Peyer's patch (tissue), 4 donors: ENCODE results near the gene HHIPL2. TPM values are rescaled to one million over a fixed set of nuclear protein-coding genes. Genes with fewer than 3 reads are reported as not detected.

ENCODE experiments used
- DNase-seq, 3 donors: peaks; one replicate each; pipeline ENCODE4 v3.0.0-alpha.2; 2017 to 2019
- H3K27ac ChIP-seq, 4 donors: fragments of 200-600 bp; sonication (generic); one replicate each; pipeline ENCODE4 v1.5.1; 2016 to 2019
- H3K27me3 ChIP-seq, 2 donors: fragments of 200-600 bp; sonication (generic); one replicate each; pipeline ENCODE4 v1.5.1; 2019
- H3K36me3 ChIP-seq, 3 donors: fragments of 200-600 bp; sonication (generic); one replicate each; pipeline ENCODE4 v1.5.1; 2016 to 2019
- H3K4me1 ChIP-seq, 4 donors: fragments of 200-600 bp; sonication (generic); one replicate each; pipeline ENCODE4 v1.5.1; 2016 to 2019
- H3K4me3 ChIP-seq, 4 donors: fragments of 200-600 bp; sonication (generic); 1 replicate in 3 of 4; 2 replicates in 1 of 4; pipeline ENCODE4 v1.5.1; 2016 to 2019; ENCODE audit warnings: mild to moderate bottlenecking in 1 of 4
- H3K9me3 ChIP-seq, 4 donors: fragments of 200-600 bp; sonication (generic); one replicate each; pipeline ENCODE4 v1.5.1; 2016 to 2019; ENCODE audit warnings: mild to moderate bottlenecking in 1 of 4
- POLR2A ChIP-seq, 2 donors: fragments of 450-650 bp; IDR thresholded peaks; one replicate each; pipeline ENCODE4 v1.5.1; 2017; ENCODE audit warnings: antibody characterized with exemption in 2 of 2, mild to moderate bottlenecking in 2 of 2, moderate library complexity in 2 of 2
- total RNA-seq, 4 donors: library from RNA; depleted of rRNA; stranded (reverse); fragments of >200 nt; gene quantifications; one replicate each; pipeline ENCODE4 v1.1.0, GENCODE V29; 2016
- TF ChIP-seq, protein P1 (sequence below), 6 experiments: fragments of 450-650 bp in 4 of 6; fragments of 200-600 bp in 2 of 6; sonication (generic) in 1 of 6; IDR thresholded peaks; one replicate each; pipeline ENCODE4 v1.5.1; 2017 to 2019; ENCODE audit warnings: antibody characterized with exemption in 6 of 6, mild to moderate bottlenecking in 3 of 6, moderate library complexity in 1 of 6

The HHIPL2 gene
- total RNA-seq = 1 to 10 TPM in 1 of 4 donors, not detected in 3; 3.3 TPM

DNA sequence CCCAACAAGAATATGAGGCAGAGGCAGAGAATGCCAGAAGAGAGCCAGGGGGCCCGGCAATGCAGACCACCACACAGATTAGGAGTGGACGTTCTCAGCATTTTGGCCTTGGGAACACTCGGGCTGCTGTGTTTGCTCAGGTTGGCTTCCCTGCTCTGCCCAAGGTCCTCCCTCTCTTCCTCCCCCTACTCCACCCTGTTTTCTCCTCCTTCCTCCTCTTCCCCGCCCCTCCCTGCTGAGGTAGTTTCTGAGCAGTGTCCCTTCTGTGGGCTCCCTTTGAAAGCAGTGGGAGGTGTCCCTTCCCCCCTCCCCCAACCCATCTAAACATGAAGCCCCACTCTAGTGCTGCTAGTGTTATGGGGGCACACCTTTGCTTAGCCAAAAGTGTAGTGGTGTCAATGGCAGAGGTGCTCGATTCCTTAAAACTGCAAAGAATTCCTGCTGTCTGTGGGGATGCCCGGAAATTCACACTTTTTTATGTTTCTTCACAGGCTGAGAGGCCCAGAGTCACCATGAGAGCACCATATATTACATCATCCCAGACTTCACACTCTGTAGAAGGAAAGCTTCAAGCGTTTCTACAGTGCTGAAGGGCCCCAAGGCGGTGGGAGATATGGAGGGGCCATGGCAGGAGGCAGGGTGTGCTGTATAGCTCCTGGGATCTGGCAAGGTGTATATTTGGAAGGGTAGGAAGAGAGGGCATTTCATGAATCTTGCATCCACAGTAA lies at the start of gene HHIPL2:
Gene HHIPL2 (minus strand): TSS at position 161 of the 728 bp plus-strand sequence. CDS start 60 bp downstream, at position 101.
- DNase-seq = no peak
- H3K4me1 ChIP-seq = no peaks in the 10 kb centered on the region
- H3K4me3 ChIP-seq = no peak within 1 kb of the TSS
- H3K36me3 ChIP-seq = no peaks in the 10 kb centered on the region
- no peak for TF ChIP-seq POLR2A (IDR thresholded peaks at IDR 0.05)
- TF ChIP-seq, protein P1, sequence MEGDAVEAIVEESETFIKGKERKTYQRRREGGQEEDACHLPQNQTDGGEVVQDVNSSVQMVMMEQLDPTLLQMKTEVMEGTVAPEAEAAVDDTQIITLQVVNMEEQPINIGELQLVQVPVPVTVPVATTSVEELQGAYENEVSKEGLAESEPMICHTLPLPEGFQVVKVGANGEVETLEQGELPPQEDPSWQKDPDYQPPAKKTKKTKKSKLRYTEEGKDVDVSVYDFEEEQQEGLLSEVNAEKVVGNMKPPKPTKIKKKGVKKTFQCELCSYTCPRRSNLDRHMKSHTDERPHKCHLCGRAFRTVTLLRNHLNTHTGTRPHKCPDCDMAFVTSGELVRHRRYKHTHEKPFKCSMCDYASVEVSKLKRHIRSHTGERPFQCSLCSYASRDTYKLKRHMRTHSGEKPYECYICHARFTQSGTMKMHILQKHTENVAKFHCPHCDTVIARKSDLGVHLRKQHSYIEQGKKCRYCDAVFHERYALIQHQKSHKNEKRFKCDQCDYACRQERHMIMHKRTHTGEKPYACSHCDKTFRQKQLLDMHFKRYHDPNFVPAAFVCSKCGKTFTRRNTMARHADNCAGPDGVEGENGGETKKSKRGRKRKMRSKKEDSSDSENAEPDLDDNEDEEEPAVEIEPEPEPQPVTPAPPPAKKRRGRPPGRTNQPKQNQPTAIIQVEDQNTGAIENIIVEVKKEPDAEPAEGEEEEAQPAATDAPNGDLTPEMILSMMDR (IDR thresholded peaks at IDR 0.05) = no peak
- no peaks in the 10 kb centered on the region for H3K9me3 ChIP-seq
- H3K27ac ChIP-seq = no peak within 1 kb of the TSS
- no peaks in the 10 kb centered on the region for H3K27me3 ChIP-seq

DNA sequence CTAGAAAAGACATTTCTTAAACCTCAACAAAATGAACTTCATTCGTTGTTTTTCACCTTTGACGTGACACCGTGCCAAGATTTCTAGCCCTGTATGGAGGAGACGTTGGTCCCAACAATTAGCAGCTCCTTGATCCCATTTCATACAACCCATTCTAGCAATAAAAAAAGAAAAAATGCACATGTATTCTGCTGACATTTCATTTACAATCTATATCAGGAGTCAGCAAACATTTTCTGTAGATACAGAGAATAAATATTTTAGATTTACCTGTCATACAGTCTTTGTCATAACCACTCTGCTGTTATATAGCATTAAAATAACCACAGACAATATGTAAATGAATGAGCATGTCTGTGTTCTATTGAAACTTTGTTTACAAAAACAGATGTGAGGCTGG lies 48.8 kb upstream of the HHIPL2 start:
- no peak for DNase-seq
- H3K4me1 ChIP-seq = no peaks in the 10 kb centered on the region
- no peak overlapping the region for H3K27ac ChIP-seq
- H3K4me3 ChIP-seq = no peak overlapping the region
- TF ChIP-seq POLR2A (IDR thresholded peaks at IDR 0.05) = no peak
- TF ChIP-seq, protein P1 (IDR thresholded peaks at IDR 0.05) = no peak
- no peaks in the 10 kb centered on the region for H3K36me3 ChIP-seq
- H3K27me3 ChIP-seq = no peaks in the 10 kb centered on the region
- H3K9me3 ChIP-seq = no peaks in the 10 kb centered on the region

DNA sequence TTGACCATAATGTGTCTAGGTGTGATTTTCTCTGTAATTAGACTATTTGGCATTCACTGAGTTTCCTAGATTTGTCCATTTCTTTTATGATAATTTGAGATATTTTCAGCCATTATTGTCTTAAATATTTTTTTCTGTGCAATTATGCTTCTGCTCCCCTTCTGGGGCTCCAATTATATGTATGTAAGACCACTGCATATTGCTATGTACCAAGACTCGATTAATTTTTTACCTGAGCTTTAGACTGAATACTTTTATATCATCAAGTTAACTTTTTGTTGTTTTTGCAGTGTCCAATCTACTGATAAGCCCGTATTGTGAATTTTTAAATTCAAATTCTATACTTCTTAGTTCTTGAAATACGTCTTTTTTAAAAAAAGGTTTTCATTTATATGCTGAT lies 46.9 kb upstream of the HHIPL2 start:
- Histone ChIP-seq H3K9me3 (no peaks in the 10 kb centered on the region), H3K4me3 (no peak overlapping the region), H3K27me3 (no peaks in the 10 kb centered on the region), H3K36me3 (no peaks in the 10 kb centered on the region), H3K27ac (no peak overlapping the region), H3K4me1 (no peaks in the 10 kb centered on the region)
- no peak for TF ChIP-seq POLR2A (IDR thresholded peaks at IDR 0.05)
- TF ChIP-seq, protein P1 (IDR thresholded peaks at IDR 0.05) = no peak
- DNase-seq = no peak

DNA sequence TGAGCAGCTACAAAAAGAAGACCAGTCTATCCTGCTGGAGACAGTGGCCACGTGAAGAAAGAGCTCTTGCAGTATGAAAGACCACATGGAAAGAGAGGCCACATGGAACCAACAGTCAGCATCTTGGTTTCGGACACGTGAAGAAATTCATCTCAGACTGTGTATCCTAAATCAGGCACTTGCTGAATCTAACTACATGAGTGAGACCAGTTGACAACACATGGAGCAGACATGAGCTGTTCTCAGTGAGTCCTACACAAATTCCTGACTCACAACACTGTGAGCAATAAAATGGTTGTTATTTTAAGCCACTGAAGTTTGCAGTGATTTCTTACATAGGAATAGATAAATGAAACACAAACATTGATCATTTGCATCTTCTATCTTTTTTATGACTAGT lies 44.3 kb upstream of the HHIPL2 start:
- DNase-seq = no peak
- H3K4me1 ChIP-seq = peaks cover 0 to 11% (median 5%) of the 10 kb centered on the region in 4 donors
- H3K27ac ChIP-seq = no peak overlapping the region
- H3K27me3 ChIP-seq = no peaks in the 10 kb centered on the region
- no peak overlapping the region for H3K4me3 ChIP-seq
- TF ChIP-seq POLR2A (IDR thresholded peaks at IDR 0.05) = no peak
- H3K9me3 ChIP-seq = no peaks in the 10 kb centered on the region
- H3K36me3 ChIP-seq = no peaks in the 10 kb centered on the region

DNA sequence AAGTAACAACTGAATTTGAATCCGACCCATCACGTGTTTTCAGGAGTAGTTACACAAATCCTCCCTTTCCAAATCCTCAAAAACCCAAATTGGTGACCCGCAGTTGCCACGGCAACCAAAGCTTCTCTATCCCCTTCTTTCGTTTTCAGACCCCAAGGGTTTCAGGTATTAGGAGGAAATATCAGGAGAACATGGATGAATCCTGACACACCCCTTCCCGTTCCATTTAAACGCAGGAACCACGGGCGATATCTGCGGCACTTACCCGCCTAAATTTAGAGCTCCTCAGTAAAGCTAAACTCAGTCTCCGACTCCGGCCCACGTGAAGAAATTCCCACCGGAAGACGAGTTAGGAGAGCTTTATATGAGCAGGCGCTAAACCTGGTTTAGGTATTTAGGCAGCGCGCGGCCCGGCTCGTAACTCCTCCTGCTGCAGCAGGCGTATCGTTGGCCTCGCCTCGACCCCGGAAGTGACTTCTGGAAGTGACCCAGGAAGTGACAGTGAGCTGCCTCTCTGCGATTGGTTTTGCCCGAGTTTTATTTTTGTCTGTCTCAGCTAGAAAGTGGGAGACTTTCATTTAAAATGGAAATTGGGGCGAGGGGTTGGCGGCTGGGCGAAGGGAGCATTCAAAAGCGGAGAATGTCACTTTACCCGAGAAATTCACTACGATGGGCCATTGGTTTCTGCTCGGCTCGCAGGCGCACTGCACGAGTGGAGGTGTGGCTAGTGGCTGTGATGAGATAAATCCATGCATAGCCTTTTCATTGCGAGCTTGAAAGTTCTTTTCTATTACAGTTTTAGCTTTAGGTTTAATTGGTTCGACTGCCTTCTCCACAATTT lies 41.8 kb upstream of the HHIPL2 start, which contains the start of gene TAF1A:
Gene TAF1A (minus strand): TSS at position 472 of the 841 bp plus-strand sequence.
- peak within 1 kb of the TSS; percentile 74 to 84 (median 82) for H3K27ac ChIP-seq
- TF ChIP-seq, protein P1 (IDR thresholded peaks at IDR 0.05) = no peak
- no peak for TF ChIP-seq POLR2A (IDR thresholded peaks at IDR 0.05)
- no peaks in the 10 kb centered on the region for H3K36me3 ChIP-seq
- peaks cover 0 to 11% (median 5%) of the 10 kb centered on the region in 4 donors for H3K4me1 ChIP-seq
- no peaks in the 10 kb centered on the region for H3K9me3 ChIP-seq
- peak; percentile 86 to 95 (median 89) for DNase-seq
- peak within 1 kb of the TSS; percentile 62 to 79 (median 68) for H3K4me3 ChIP-seq
- H3K27me3 ChIP-seq = no peaks in the 10 kb centered on the region

DNA sequence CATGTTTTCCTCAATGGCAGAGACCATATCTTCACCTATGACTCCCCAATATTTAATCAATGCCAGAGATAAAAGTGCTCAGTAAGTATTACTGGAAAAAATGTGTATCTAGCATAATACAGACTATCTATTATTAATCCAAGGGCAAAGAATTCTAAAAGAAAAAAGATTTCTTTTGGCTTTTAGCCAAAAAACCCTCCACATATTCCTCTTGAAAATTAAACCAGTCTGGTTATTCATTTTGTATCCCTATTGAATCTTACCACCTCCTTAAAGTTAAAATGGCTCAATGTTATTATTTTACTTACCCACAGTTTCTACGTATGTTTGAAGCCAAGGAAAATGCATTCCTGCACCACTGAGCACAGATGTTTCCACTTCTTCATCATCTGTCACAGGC lies 40.2 kb upstream of the HHIPL2 start:
- H3K27me3 ChIP-seq = no peaks in the 10 kb centered on the region
- peaks cover 0 to 11% (median 5%) of the 10 kb centered on the region in 4 donors for H3K4me1 ChIP-seq
- no peak overlapping the region for H3K27ac ChIP-seq
- no peak overlapping the region for H3K4me3 ChIP-seq
- no peak for DNase-seq
- H3K9me3 ChIP-seq = no peaks in the 10 kb centered on the region
- no peak for TF ChIP-seq POLR2A (IDR thresholded peaks at IDR 0.05)
- TF ChIP-seq, protein P1 (IDR thresholded peaks at IDR 0.05) = no peak
- H3K36me3 ChIP-seq = peaks cover 0 to 2% (median 0%) of the 10 kb centered on the region in 3 donors
